ENCODE data around the gene CACNA2D1. TPM values are rescaled to one million over a fixed set of nuclear protein-coding genes. Genes with fewer than 3 reads are reported as not detected.

Gene CACNA2D1
- total RNA-seq, 1 experiment from 2014 or later, result 0.27 TPM

GRCh38 chr7:81944058-81944457, 499.5 kb downstream of the CACNA2D1 start:
- RAD21 ChIA-PET (ENCODE audit: low non-redundant PET in 1 of 2, low total read pairs in 2 of 2, uncharacterized antibody in 2 of 2, unreplicated experiment in 2 of 2), result no interaction called here
- CTCF ChIA-PET, result no interaction called here

More at GRCh38 chr7:81944058-81944457, 499.5 kb downstream of the CACNA2D1 start:
- Histone ChIP-seq H3K4me1 (ENCODE audit: control insufficient read depth in 1 of 2, insufficient read depth in 2 of 2, low read length in 2 of 2) (no peaks in the 10 kb centered on the region), H3K4me3 (replicated peaks in 1 of 2; ENCODE audit: low read depth in 1 of 2, low read length in 2 of 2) (no peak overlapping the region), H3K9me3 (ENCODE audit: control insufficient read depth in 1 of 2, insufficient read depth in 1 of 2, low read depth in 1 of 2, low read length in 2 of 2) (no peaks in the 10 kb centered on the region), H3K9me2 (ENCODE audit: insufficient read depth) (no peaks in the 10 kb centered on the region), H3K36me3 (ENCODE audit: control insufficient read depth in 1 of 2, insufficient read depth in 2 of 2, low read length in 2 of 2) (no peaks in the 10 kb centered on the region), H2AFZ (ENCODE audit: low read depth, low read length, poor library complexity, severe bottlenecking) (no peak overlapping the region), H3K9ac (ENCODE audit: low read length) (no peak overlapping the region), H4K20me1 (ENCODE audit: insufficient read depth) (no peaks in the 10 kb centered on the region), H3K27me3 (ENCODE audit: insufficient read depth, low read length) (no peaks in the 10 kb centered on the region), H3K79me2 (ENCODE audit: insufficient read depth, low read length) (no peaks in the 10 kb centered on the region), H3K4me2 (ENCODE audit: low read length) (no peak overlapping the region), H3K27ac (ENCODE audit: low read depth, low read length) (no peak overlapping the region)
- DNase-seq (ENCODE audit: low read depth, low spot score) (no peak), ATAC-seq (no peak)
- intact Hi-C loops (cut with micrococcal nuclease), result no loop called here
- no TSS peak for BruUV-seq (replicated peaks)
- POLR2A ChIA-PET, result no interaction called here
- no peak for TF ChIP-seq CEBPB (IDR thresholded peaks at IDR 0.05; ENCODE audit: low read depth)
- TF ChIP-seq RAD21 (IDR thresholded peaks at IDR 0.05; ENCODE audit: low read depth), result no peak
- TF ChIP-seq ELF1 (IDR thresholded peaks at IDR 0.05; ENCODE audit: borderline replicate concordance, low read depth), result no peak
- TF ChIP-seq SRF (IDR thresholded peaks at IDR 0.05; ENCODE audit: low read depth), result no peak
- TF ChIP-seq CBX3 (IDR thresholded peaks at IDR 0.05; ENCODE audit: low read depth), result no peak
- no peak for TF ChIP-seq ATF3 (IDR thresholded peaks at IDR 0.05)
- TF ChIP-seq JUND (IDR thresholded peaks at IDR 0.05), result no peak
- TF ChIP-seq EZH2phosphoT487 (IDR thresholded peaks at IDR 0.05; ENCODE audit: borderline replicate concordance), result no peak
- no peak for TF ChIP-seq SP1 (IDR thresholded peaks at IDR 0.05; ENCODE audit: low read depth)
- TF ChIP-seq CTCF (IDR thresholded peaks at IDR 0.05 in 2 of 3, conservative IDR thresholded peaks at IDR 0.05 in 1 of 3; ENCODE audit: borderline replicate concordance in 1 of 3, insufficient read depth in 1 of 3, low read depth in 2 of 3, low read length in 2 of 3), result no peak
- TF ChIP-seq SIN3A (IDR thresholded peaks at IDR 0.05; ENCODE audit: low read depth), result no peak
- no peak for TF ChIP-seq ZBTB33 (IDR thresholded peaks at IDR 0.05; ENCODE audit: extremely low read depth, insufficient replicate concordance, low read length)
- no peak for TF ChIP-seq FOSL1 (IDR thresholded peaks at IDR 0.05; ENCODE audit: low read depth)
- no peak for TF ChIP-seq POLR2AphosphoS5 (IDR thresholded peaks at IDR 0.05; ENCODE audit: low read depth, low read length)
- TF ChIP-seq REST (IDR thresholded peaks at IDR 0.05; ENCODE audit: low read depth), result no peak
- no peak for TF ChIP-seq TCF7L2 (IDR thresholded peaks at IDR 0.05; ENCODE audit: borderline replicate concordance, extremely low read depth, insufficient read depth, insufficient read length)
- no peak for TF ChIP-seq POLR2A (IDR thresholded peaks at IDR 0.05; ENCODE audit: borderline replicate concordance, extremely low read depth, insufficient read depth, insufficient read length)

Data from HCT116 (cell line).